Sigmoid colon (tissue), 4 donors: ENCODE results near the gene SEMA4B.

Experiments used
- CTCF ChIP-seq, 4 experiments: fragments of 450-650 bp in 3 of 4; fragments of 200-600 bp in 1 of 4; IDR thresholded peaks; one replicate each; pipeline ENCODE4 v1.5.1; 2016 to 2019; ENCODE audit warnings: antibody characterized with exemption in 4 of 4, mild to moderate bottlenecking in 3 of 4, moderate library complexity in 2 of 4
- EP300 ChIP-seq, 4 donors: sonication (generic); formaldehyde crosslinking; IDR thresholded peaks; one replicate each; pipeline ENCODE4 v1.6.1; 2017; ENCODE audit warnings: antibody characterized with exemption in 4 of 4
- POLR2A ChIP-seq, 2 donors: fragments of 450-650 bp; IDR thresholded peaks; one replicate each; pipeline ENCODE4 v1.6.1; 2016; ENCODE audit warnings: antibody characterized with exemption in 2 of 2, mild to moderate bottlenecking in 2 of 2, moderate library complexity in 2 of 2
- POLR2AphosphoS5 ChIP-seq, 4 donors: sonication (generic); formaldehyde crosslinking; IDR thresholded peaks; one replicate each; pipeline ENCODE4 v1.6.1; 2017; ENCODE audit warnings: antibody characterized with exemption in 4 of 4

GRCh38 chr15:90209591-90209990, 8.5 kb downstream of the SEMA4B start:
- TF ChIP-seq CTCF (IDR thresholded peaks at IDR 0.05), result no peak
- TF ChIP-seq POLR2AphosphoS5 (IDR thresholded peaks at IDR 0.05), result no peak
- no peak for TF ChIP-seq POLR2A (IDR thresholded peaks at IDR 0.05)
- TF ChIP-seq EP300 (IDR thresholded peaks at IDR 0.05), result no peak
